ENCODE data around the gene NBPF11.
"Not testable (repeated sequence)": the region's sequence is repeated elsewhere in the genome, so short reads cannot be mapped to it uniquely, and the experiment has no call there.

Gene NBPF11, protein sequence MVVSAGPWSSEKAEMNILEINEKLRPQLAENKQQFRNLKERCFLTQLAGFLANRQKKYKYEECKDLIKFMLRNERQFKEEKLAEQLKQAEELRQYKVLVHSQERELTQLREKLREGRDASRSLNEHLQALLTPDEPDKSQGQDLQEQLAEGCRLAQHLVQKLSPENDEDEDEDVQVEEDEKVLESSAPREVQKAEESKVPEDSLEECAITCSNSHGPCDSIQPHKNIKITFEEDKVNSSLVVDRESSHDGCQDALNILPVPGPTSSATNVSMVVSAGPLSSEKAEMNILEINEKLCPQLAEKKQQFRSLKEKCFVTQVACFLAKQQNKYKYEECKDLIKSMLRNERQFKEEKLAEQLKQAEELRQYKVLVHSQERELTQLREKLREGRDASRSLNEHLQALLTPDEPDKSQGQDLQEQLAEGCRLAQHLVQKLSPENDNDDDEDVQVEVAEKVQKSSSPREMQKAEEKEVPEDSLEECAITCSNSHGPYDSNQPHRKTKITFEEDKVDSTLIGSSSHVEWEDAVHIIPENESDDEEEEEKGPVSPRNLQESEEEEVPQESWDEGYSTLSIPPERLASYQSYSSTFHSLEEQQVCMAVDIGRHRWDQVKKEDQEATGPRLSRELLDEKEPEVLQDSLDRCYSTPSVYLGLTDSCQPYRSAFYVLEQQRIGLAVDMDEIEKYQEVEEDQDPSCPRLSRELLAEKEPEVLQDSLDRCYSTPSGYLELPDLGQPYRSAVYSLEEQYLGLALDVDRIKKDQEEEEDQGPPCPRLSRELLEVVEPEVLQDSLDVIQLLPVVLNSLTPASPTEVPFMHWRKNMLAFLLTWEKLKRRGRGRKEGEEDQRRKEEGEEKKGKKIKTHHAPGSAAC

DNA sequence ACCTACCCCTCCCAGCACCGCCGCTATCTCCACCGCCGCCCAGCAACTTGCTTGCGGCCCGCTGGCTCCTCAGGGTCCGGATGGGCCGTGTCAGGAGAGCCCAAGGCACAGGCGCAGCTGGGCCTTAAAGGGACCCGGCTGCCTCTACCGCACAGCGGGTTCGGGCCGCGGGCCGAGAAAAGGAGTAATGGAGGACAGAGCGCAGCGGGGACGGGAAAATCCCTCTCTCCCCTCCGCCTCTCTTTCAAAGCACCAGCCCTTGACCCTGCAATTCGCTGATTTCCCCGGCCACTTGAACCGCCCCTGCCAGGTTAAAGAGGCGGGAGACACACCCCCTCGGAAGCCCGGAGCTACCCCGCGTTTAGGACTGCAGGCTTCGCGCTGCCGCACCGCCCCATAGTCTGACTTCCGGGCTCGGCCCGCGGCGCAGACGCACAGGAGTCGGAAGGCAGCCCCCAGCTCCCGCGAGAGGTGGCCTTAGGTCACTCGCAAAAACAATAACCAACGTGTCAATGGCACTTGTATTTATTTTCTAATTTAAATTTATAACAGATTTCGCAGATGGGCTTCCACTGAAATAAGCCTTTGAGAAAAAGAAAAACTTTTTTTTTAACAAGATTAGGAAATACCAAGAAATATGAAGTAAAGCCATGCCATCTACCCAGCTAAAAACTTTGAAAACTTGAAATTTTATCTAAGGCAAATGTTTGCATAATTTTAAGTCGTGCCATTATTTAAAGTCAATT, at the start of gene NBPF11:
TSS of gene NBPF11 (minus strand) at position 371 of the 746 bp plus-strand sequence. CDS start 25,278 bp downstream, outside the sequence.
- peak within 1 kb of the TSS; percentile 57 for H3K4me3 ChIP-seq (ENCODE audit: control insufficient read depth, low read depth, low read length)

DNA sequence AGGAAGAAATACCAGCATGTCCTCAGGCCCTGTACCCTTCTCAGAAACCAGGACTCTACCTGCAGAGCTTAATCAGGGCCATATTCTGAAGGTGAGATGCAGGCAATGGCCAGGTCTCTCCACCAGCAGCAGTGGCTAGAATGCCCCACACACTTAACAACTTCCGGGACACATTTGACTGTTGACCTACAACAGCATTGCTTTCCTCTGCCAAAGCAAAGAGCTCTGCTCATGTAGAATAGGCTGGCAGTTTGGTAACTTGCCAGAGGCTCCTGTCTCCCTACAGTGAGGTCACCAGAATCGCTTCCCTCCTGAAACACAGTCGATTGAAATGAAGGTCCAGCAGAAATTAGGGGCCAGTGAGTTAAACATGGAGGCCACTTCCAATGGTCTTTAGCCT, 45.3 kb upstream of the NBPF11 start:
- not testable (repeated sequence) for H3K4me3 ChIP-seq (ENCODE audit: control insufficient read depth, low read depth, low read length); DNase-seq (ENCODE audit: low read depth)

More for the DNA sequence above, at the start of gene NBPF11:
- DNase-seq (ENCODE audit: low read depth), result peak; percentile 68

DNA sequence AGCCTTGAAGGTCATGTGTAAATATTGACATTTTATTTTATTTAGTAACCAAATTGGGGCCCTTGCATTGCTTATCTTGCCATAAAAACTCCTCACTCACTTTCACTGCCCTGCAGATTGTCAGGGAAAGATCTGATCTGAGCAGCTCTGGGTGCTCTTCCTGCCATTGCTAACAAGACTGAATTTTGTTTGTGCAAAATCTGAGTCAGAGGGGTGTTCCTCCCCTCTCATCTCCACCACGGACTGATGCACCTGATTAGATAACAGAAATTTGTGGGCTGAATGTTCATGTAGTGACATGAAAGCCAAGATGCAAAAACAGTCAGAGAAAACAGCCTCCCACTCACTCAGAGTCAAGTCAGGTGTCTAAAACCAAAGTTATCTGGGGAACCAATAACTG, 44.9 kb upstream of the NBPF11 start:
- DNase-seq (ENCODE audit: low read depth); H3K4me3 ChIP-seq (ENCODE audit: control insufficient read depth, low read depth, low read length): not testable (repeated sequence)

DNA sequence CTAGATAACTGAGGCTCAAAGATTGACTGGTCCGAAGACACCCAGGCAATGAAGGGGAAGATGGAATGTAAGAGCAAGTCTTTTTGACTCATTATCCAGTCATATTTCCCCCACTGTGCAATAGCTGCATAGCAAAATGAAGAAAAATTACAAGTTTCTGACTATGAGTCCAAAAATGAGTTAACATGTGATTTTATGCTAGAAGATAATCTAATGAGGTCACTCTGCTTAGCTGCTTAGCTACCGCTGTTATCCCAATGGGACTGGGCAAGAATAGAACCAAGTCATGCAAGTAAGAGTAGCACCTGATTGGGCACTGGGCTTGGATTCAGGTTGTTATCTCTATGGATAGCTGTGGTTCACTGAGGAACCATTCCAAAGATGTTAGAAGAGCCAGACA, 43.0 kb upstream of the NBPF11 start:
- DNase-seq (ENCODE audit: low read depth); H3K4me3 ChIP-seq (ENCODE audit: control insufficient read depth, low read depth, low read length): not testable (repeated sequence)

DNA sequence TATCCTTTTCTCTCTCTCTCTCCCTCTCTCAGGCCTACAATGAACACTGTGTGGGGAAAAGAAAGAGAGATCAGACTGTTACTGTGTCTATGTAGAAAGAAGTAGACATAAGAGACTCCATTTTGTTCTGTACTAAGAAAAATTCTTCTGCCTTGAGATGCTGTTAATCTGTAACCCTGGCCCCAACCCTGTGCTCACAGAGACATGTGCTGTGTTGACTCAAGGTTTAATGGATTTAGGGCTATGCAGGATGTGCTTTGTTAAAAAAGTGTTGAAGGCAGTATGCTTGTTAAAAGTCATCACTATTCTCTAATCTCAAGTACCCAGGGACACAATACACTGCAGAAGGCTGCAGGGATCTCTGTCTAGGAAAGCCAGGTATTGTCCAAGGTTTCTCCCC, 36.7 kb upstream of the NBPF11 start:
- not testable (repeated sequence) for DNase-seq (ENCODE audit: low read depth); H3K4me3 ChIP-seq (ENCODE audit: control insufficient read depth, low read depth, low read length)

DNA sequence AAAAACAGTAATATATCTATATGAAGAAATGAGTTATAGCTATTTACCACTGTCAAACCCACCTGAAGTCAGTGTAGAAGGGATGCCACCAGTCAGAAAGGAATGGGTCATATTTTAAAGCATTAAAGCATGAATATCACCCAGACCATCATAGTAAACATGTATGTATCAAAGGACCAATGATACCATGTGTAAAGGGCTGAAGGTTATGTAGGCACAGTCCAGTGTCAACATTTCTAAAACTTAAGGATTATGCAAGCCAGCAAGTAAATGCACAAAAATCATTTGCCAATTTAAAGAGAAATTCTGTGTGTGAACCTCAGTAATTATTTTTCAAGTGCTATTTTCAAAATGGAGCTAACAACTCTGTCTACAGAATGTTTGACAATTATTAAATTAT, 26.6 kb upstream of the NBPF11 start:
- DNase-seq (ENCODE audit: low read depth); H3K4me3 ChIP-seq (ENCODE audit: control insufficient read depth, low read depth, low read length): not testable (repeated sequence)

DNA sequence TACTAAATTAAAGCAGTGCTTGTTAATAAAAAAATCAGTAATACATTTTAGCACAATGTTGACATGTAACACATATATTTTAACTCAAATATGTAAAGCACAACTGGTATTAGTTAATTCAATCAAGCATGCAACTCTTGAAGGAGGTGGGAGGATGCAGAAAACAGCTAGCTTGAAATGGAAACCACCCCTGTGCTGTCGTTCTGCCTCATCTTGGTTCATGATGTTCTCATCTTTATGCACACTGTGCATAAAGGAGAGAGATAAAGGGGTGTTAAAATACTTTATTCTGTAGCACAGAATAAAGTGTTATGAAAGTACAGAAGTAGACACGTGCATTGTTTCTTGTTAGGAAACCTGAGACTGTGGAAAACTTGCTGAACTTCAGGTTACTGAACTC, 23.3 kb upstream of the NBPF11 start:
- H3K4me3 ChIP-seq (ENCODE audit: control insufficient read depth, low read depth, low read length); DNase-seq (ENCODE audit: low read depth): not testable (repeated sequence)

DNA sequence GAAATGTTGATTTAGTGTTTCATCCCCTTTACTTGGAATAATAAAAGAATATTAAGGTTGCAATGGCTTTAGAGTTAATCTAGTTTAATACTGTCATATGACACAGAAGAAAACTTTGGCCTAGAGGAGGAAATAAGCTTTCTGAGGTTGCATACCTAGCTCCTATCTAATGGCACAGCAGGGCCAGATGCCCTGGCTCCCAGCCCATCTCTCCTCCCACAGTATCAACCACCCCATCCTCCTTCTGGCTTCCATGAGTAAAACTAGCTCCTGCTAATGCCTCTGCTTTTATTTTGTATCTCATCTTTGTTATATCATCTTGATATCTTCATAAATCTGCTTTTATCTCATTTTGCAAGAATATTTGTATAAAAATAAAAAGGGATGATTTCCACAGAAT, 19.9 kb upstream of the NBPF11 start:
- not testable (repeated sequence) for H3K4me3 ChIP-seq (ENCODE audit: control insufficient read depth, low read depth, low read length); DNase-seq (ENCODE audit: low read depth)

DNA sequence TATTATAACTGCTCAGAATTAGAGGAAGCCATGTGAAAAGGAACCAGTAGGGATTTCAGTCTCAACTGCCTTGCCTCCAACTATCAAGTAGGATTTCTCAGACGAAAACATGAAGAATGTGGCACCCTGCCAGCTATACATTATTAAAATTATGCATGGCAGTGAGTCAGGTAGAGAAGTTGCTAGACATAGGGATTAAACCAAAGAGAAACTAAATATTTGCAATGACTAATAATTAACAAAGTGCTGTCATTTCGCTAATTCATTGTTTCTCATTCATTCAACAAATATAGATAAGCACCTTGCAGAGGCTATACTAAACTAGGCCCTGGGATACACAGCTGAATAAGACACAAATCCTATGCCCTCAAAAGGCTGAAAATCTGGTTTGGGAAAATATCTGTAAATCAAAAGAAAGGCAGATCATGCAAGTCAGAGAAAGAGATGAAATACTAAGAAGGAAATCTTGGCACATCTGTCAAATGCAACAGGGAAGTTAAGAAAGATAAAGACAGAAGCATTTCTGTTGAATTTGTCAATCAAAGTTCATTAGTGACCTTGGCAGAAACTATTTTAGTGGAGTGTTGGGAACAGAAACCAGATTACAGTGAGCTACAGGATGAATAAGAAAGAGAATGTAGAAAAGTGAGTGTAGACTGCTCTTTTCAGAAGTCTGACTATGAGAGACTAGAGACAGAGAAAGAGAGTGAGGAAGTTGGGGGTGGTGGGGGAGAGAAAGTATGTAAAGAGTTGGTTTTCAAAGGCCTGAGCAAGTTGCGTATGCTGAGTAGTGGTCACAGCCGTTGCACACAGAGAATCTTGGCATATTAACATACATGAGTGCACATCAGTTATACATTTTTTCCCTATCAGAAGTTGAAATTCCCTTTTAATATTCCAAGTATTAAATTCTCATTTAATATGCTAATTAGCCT, 14.7 kb upstream of the NBPF11 start:
- TF ChIP-seq, protein P1, sequence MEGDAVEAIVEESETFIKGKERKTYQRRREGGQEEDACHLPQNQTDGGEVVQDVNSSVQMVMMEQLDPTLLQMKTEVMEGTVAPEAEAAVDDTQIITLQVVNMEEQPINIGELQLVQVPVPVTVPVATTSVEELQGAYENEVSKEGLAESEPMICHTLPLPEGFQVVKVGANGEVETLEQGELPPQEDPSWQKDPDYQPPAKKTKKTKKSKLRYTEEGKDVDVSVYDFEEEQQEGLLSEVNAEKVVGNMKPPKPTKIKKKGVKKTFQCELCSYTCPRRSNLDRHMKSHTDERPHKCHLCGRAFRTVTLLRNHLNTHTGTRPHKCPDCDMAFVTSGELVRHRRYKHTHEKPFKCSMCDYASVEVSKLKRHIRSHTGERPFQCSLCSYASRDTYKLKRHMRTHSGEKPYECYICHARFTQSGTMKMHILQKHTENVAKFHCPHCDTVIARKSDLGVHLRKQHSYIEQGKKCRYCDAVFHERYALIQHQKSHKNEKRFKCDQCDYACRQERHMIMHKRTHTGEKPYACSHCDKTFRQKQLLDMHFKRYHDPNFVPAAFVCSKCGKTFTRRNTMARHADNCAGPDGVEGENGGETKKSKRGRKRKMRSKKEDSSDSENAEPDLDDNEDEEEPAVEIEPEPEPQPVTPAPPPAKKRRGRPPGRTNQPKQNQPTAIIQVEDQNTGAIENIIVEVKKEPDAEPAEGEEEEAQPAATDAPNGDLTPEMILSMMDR (conservative IDR thresholded peaks at IDR 0.05; ENCODE audit: control insufficient read depth, insufficient read depth, low read depth, low read length), result no peak
- no peak overlapping the region for H3K4me3 ChIP-seq (ENCODE audit: control insufficient read depth, low read depth, low read length)
- no peak for DNase-seq (ENCODE audit: low read depth)

DNA sequence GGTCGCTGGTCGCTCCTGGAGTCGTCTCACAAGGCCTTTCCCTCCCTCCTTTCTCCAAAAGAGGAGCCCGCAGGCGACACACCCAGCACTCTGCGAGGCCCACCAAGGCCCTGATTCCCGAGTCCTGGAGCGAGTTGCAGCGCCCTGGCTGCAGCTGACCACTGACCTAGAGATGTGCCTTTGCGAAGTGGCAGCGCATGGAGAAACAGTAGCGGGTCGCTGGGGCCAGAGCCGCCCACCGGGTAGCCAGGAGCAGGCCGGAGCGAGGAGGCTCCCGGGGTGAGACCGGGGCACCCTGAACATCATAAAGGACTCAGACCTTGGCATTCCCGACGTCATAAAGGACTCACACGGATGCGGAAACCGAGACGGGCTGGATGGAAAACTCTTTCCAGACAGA, 10.3 kb upstream of the NBPF11 start:
- TF ChIP-seq, protein P1 (conservative IDR thresholded peaks at IDR 0.05; ENCODE audit: control insufficient read depth, insufficient read depth, low read depth, low read length), result no peak
- H3K4me3 ChIP-seq (ENCODE audit: control insufficient read depth, low read depth, low read length), result no peak overlapping the region
- no peak for DNase-seq (ENCODE audit: low read depth)

Measured in fibroblast of mammary gland (primary cell).